Stromal cell of bone marrow (primary cell): ENCODE data around the gene BACH2.
"Not testable (repeated sequence)": the region's sequence is repeated elsewhere in the genome, so short reads cannot be mapped to it uniquely, and the experiment has no call there.

ENCODE experiments used
- DNase-seq: peaks from one replicate; pipeline ENCODE4 v3.0.0-alpha.2; 2012; ENCODE audit warnings: low read depth

The BACH2 gene

DNA sequence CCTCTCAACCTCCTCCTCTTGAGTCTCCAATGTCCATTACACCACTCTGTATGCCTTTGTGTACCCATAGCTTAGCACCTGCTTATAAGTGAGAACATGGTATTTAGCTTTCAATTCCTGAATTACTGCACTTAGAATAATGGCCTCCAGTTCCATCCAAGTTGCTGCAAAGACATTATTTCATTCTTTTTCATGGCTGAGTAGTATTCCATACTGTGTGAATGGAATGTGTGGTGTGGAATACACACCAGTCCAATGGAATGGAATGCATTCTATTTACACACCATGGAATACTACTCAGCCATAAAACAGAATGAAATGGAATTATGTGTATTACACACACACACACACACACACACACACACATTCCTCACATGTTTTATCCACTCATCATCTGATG, 116.1 kb downstream of the BACH2 start:
- no peak for DNase-seq

DNA sequence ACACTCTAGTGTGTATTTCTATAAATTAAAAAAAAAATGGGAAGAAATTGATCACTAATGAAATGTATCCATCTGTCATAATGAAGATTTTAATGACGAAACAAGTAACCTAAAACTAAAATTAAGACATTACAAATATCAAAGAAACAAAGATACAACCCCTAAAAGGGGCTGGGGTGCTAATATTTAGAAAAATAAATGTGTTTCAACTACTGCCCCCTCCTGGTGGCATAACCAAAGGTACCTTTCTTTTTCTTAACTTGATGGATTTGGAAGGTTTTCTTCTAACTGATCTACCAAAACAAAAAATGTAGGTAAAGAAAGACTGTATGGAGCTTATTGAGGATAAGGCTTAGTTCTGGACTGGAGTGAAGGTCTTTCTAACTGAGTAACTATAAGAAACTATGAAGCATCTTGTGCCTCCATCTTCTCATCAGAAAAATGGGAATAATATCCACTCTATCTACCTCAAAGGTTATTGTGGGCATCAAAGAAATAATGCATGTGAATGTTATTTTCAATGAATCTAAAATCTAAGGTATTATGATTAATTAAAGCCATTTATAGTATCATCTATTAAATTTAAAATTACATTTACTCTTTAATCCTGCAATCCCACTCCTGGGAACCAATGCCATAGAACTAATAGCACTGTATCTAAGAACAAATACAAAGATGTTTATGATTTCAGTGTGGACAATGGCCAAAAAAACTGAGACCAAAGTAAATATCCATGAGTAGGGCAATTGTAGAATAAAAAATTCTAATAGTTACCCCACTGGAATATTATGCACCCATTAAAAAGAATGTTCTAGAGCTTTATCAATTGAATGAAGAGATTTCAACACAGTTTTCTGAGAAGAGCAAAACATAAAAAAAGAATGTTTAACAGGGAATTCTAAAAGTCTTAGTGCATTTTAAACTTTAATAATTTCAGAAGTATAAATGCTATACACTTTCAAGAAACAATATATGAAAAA, 117.2 kb downstream of the BACH2 start:
- no peak for DNase-seq

DNA sequence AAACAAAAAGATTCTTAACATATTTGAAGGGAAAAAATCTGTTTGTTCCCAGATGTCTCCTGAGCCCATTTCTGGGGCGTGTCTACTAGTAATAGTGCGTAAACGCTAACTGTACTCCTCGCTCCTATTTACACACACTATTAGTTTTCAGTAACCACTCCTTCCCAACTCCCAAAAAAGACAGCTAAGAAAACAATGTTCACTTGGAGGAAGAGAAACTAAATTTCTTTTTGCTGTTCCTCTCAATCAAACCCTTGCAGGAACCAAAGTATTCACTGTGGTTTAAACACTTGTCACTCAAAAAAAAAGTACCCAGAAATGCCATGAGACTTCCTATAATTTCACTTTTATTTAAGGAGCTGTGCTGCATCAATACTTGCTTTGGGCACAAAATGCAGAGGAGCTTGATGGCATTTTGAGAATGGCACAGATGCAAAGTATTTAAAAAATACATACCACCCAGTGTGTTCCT, 118.2 kb downstream of the BACH2 start:
- DNase-seq: no peak

DNA sequence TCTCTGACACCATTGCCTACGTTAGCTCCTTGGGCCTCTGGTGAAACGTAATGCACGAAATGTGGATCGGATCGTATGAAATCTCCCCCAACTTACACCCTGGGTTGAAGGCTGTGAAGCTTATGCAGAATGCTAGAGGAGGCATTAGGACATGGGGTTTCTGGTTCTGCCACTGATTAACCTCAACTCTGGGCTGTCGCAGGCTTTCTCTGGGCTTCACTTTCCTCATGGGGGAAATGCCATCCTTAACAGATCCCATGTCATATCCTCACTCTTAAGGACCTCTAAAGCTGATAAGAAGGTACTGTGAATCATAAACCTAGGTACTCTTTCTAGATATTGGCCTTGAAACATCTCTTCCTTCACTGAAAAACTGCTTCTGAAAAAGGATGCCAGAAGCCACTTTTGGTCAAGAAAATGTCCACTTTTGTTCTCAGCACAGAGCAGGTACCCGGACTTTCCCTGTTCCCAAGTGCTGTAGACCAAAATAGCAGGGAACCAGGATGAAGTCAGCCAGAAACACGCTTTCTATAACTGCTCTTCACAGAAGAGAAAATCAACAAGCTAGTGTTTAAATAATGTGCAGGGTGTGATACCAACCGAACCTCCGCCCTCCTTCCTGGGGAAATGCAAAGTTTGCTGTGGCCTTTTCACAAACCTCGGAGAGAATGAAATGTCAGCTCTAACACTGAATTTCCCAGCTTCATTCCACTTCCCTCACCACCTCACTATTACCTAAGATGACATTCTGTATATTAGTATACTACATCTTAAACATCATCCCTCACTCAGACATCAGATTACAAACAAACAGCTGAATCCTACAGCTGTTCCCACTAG, 118.9 kb downstream of the BACH2 start:
- no peak for DNase-seq

DNA sequence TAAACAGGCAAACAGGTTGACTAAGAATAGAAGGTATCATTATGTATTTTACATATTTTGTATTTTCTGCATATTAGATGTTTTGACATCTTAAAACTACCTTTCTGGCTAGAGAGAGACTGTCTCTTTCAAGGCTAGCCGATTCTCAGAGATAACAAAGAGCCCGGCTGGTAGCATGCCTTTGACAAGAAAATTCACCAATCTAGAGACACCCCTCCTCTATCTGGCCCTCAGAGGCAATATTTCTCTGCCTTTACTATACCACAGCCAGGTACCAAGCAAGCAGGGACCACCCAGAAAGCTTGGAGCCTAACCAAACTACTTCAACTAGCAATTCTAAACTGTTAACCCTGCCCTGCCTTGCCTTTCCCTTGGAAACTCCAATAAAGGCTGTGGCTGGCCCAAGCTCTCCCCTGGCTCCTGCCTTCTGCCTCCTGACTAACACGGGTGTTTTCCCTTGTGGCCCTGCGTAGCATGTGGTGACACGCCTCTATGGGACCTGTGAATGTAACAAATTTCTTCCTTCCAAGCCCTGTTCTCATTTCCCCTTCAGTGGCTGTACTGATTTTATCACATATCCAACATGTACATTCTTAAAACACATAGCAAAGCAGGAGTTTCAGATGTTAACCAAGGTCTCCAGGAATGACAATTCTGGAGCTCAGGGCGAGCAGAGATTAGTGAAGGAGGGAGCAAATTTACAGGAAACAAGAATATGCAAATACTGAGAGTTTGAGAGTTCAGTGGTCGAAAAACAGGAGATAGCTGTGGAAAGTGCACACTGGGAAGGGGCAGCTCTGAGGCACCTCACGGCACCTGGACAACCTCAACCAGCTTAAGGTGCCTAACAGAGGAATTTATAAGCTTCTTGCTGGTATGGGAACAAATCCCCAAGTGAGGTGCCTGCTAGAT, 120.8 kb downstream of the BACH2 start:
- DNase-seq: no peak

DNA sequence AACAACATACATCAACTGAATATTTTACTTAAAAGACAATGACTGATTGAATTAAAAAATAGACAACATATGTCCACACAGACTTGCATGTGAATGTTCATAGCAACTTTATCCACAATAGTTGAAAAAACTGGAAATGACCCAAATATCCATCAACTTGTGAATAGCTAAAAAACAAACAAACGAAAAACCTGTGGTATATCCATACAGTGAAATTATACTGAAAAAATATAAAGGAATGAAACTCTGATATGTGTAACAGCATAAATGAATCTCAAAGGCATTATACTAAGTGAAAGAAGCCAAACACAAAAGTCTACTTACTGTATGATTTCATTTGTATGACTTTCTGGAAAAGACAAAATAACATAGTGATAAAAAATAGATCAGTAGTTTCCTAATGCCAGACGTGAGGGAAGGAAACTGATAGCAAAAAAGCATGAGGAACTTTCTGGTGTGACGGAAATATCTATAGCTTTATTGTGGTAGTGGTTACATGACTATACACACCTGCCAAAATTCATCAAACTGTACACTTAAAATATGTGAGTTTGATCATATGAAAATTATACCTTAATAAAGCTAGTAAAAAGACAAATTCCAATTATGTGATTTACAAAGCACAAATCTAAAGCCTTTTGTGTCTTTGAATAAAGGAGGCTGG, 123.2 kb downstream of the BACH2 start:
- DNase-seq: no peak

DNA sequence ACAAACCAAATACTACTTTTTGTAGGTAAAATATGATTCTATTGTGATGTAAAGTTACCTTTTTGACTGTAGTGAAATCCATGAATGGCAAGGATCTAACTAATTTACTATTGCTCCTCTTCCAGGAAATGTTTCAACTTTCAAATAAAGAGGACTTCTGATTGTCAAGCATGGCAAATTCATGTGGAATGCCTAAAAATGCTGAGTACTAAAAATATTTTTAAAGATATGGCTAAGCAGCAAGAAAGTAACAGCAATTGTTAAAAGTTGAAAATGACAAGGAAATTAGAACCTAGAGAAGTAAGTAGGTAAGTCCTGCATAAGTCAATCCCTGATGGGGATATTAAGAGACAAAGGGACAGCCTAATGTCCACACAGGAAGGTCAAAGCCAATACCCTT, 126.0 kb downstream of the BACH2 start:
- no peak for DNase-seq

DNA sequence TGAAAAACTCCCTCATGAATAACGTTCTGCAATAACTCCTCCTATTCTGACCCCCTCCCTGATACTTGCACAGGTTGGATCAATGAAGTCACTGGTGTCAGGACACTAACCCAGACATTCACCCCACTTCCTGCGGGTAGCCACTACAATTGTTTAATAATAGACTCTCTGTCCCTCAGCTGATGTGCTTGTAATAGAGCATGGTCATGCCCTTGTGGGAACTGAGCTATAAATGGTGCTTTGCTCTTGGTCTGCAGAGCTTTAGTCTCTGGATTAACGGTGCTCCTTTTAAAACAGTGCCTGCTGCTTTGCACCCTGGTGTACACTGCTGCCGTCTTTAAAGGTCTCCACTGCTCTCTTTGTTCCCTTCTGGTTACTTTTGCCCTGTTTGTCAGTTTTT, 127.3 kb downstream of the BACH2 start:
- DNase-seq: no peak

DNA sequence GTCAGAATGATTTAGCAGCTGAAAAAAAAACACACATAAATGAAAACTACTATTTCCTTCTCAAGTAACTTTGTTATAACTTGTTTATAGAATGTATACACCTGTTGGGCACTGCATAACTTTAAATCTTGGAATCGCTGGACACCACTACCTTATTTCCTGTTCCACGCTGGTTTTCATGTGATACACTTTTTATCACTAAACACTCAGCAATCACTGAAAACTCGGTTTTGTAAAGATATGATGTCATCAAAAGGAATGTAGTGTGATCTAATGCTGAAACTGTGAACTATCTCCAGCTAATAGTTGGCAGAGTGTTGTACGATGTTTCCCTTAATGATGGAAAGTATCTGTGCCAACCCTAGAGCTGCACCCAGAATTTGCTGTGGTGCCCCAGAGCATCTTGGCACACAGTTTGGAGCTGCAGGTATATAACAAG, 127.9 kb downstream of the BACH2 start:
- no peak for DNase-seq

DNA sequence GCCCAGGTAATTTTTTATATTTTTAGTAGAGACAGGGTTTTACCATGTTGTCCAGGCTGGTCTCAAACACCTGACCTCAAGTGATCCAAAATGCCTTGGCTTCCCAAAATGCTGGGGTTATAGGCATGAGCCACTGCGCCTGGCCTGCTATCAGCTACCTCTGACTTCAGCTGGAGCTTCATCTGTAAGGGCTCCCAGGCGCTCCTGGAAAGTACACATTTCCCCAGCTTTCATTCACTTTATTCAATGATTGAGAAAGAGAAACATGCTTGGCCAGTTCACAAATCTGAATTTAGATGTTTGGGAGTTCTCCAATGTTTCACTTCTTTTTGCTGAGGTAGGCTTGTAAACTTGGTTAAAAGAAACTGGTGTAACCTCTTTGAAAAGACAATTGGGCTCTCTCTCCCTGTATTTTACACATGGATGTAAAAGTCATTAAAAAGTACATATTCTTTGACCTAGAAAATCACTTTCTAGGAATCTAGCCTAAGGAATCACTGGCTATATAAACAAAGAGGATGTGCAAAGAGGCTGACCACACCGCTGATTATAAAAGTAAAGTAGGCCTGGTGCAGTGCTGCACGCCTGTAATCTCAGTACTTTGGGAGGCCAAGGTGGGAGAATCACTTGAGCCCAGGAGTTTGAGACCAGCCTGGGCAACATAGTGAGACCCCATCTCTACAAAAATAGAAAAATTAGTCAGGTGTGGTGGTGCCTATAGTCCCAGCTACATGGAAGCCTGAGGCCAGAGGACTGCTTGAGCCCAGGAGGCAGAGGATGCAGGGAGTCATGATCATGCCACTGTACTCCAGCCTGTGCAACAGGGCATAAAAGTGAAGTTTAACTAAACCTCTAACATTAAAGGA, 128.9 kb downstream of the BACH2 start:
- no peak for DNase-seq

DNA sequence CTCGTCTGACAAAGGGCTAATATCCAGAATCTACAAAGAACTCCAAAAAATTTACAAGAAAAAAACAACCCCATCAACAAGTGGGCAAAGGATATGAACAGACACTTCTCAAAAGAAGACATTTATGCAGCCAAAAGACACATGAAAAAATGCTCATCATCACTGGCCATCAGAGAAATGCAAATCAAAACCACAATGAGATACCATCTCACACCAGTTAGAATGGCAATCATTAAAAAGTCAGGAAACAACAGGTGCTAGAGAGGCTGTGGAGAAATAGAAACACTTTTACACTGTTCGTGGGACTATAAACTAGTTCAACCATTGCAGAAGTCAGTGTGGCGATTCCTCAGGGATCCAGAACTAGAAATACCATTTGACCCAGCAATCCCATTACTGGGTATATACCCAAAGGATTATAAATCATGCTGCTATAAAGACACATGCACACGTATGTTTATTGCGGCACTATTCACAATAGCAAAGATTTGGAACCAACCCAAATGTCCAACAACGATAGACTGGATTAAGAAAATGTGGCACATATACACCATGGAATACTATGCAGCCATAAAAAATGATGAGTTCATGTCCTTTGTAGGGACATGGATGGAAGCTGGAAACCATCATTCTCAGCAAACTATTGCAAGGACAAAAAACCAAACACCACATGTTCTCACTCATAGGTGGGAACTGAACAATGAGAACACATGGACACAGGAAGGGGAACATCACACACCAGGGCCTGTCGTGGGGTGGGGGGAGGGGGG, 130.3 kb downstream of the BACH2 start:
- not testable (repeated sequence) for DNase-seq

DNA sequence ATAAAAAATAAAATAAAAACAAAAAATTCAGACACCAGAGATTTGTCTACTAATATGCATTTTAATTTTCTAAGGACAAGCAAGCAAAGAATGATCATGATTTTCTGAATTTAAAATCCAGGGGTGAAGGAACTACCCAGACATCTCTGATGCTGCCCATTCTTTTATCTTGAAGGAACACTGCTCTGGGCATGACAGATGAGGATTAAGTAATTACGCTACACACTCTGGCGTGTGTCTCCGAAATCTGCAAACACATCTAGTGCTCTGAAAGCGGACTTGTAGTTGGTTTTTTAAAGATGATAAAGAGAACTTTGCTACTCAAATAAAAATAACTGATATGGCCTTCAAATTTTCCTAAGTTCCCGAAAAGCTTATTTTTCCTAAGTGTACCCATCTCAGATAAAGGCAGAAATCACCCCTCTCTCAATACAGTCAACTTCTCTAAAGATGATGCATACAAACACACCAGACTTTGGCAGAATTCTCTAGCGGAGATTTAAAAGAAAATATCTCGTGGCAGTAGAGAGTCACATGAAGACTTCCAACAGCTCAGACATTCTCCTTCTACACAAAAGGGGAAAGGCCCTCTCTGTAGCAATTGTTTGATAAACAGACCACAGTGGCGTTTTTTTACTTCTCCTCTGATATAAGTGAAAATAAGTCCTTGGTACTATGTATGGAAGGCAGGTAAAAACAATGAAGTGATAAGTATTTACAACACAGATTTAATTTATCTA, 133.8 kb downstream of the BACH2 start:
- DNase-seq: no peak

DNA sequence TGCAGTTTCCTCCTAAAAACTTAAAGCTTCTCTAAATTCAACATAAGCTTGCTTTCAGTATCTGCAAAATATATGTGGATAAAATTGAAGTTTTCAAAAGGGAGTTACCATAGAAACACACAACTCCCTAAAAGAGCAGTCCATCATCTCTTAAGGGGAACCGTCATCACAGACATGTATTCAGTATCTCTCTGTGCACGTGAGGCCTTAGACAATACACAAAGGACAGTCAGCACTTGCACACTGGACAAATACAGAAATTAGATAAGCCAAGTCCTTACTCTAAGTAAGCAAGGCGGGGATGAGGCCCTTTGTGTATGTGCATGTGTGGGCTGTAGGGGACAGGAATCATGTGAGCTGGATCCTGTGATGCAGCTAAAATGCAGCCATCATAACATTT, 136.6 kb downstream of the BACH2 start:
- DNase-seq: no peak

DNA sequence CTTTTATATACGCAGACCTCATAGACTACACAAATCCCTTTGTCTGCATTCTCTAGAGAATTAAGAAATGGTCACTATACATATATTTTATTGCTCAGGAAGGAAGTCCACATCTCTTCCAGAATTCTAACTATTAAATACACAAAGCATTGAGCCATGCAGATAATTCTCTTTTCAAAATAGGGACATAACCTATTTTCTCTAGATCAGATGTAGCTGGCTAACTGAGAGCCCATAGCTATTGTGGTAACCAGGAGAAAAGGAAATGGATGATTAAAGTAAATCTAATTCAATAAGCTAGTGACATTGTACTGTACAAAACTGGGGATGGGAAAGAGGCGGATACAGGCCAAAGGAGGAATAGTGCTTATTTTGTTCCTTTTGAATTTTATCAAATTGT, 137.2 kb downstream of the BACH2 start:
- no peak for DNase-seq

DNA sequence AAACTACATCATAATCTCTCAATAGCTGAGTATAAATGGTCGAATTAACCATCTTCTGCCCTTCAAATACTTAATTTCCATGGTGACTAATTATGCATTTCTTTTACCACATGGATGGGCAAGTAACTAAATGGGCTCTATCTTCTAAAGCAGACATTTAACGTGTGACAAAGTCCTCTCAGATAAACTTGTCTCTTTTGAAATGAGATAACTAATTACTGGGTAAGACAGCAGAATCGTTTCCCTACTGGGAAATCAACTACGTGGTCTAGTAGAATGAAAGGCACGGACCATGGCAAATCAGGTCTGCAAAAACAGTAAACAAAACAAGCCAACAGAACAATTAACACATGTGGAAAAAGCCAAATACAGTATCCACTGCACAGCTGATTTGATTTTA, 137.7 kb downstream of the BACH2 start:
- no peak for DNase-seq

DNA sequence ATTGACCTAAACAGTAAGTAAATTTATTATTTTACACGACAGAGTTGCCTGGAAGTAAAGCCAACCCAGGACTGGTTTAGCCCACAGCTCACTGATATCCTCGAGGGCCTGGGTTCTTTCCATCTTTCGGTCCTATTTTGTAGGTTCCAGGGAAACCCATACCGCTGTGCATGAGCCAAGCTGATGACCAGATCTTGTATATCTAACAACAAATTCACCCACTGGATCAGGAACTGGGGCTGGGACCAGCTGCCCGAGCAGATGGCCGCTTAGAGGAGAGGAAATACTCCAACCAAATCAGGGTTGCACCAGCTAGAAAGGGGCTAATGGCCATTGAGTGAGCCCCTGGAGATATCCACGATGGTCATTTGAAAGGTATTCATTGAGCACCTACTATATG, 139.2 kb downstream of the BACH2 start:
- DNase-seq: no peak

DNA sequence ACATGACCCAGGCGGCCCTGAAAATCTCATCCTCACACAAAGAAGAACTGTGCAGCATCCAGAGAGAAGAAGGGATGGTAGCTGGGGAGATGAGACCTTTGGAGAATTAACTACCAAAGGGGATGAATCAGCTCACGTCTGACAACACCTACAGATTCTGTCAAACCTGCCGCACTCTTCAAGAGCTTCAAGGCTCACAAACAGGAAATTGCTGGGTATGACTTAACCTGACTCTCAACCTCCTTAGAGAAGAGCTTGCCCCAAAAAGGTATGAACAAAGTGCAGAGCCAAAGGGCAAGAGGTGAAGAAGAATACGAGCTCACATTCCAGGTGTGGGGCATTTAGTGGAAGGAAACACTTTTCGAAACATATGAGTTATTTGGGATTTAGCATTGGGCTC, 139.8 kb downstream of the BACH2 start:
- DNase-seq: no peak

DNA sequence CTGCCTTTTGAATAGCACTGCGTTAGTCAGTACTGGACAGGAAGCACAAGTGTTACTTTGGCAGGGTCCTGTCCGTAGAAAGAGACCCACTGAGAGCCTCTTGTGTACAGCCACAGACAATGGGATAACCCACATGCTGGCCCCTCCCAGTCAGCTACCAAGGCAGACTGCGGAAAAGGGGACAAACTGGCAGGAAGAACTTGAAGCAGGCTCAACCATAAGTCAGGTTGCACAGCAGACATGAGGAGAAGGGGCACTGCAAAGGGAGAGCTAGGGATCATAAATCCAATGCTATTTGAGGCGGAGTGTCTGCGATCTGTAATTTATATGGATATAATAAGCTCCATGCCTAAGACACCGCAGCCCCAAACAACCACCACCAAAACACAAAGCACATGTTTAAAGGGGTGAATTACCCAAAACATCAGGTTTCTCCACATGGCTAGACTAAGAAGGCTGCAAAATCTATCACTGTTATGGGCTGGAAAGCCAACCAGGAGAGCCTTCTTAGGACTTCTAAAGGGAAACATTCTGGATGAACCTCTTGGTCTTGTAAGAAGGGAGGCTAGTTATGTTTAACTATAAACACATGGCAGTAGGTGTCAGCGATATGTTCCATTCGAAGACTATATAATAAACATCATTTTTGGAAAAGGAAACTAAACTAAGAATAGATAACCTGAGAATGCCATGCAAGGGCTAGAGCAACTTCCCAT, 141.7 kb downstream of the BACH2 start:
- no peak for DNase-seq
